Neuron (in vitro differentiated cells): ENCODE data around the gene PACRG.

Experiments used
- H2AFZ ChIP-seq: one replicate; pipeline ENCODE4 v1.6.1; 2013; ENCODE audit warnings: low read depth, mild to moderate bottlenecking, inconsistent platforms, low read length, moderate library complexity
- H3K27me3 ChIP-seq: one replicate; pipeline ENCODE4 v1.6.1; 2013; ENCODE audit warnings: low read length; ENCODE audit not compliant: insufficient read depth
- H3K36me3 ChIP-seq: one replicate; pipeline ENCODE4 v1.6.1; 2013; ENCODE audit warnings: low read length; ENCODE audit not compliant: insufficient read depth
- H3K4me1 ChIP-seq: one replicate; pipeline ENCODE4 v1.6.1; 2013; ENCODE audit warnings: low read length; ENCODE audit not compliant: insufficient read depth
- H3K4me3 ChIP-seq: 2 replicates; pipeline ENCODE4 v1.5.1; 2013; ENCODE audit warnings: mild to moderate bottlenecking, low read length, moderate library complexity
- H3K9me3 ChIP-seq: one replicate; pipeline ENCODE4 v1.6.1; 2013; ENCODE audit warnings: low read length

Gene PACRG

GRCh38 chr6:163113358-163113962 is 385.7 kb downstream of the PACRG start:
- Histone ChIP-seq H3K36me3 (no peaks in the 10 kb centered on the region), H3K9me3 (peaks cover 2% of the 10 kb centered on the region), H2AFZ (no peak overlapping the region), H3K27me3 (no peaks in the 10 kb centered on the region), H3K4me3 (no peak overlapping the region), H3K4me1 (no peaks in the 10 kb centered on the region)

GRCh38 chr6:163118941-163119340 is 391.2 kb downstream of the PACRG start:
- H3K36me3 ChIP-seq = no peaks in the 10 kb centered on the region
- H3K4me3 ChIP-seq = no peak overlapping the region
- H3K27me3 ChIP-seq = no peaks in the 10 kb centered on the region
- H3K9me3 ChIP-seq = peaks cover 2% of the 10 kb centered on the region
- no peak overlapping the region for H2AFZ ChIP-seq
- no peaks in the 10 kb centered on the region for H3K4me1 ChIP-seq

GRCh38 chr6:163120223-163120622 is 392.4 kb downstream of the PACRG start:
- Histone ChIP-seq H3K4me1 (no peaks in the 10 kb centered on the region), H3K9me3 (peaks cover 2% of the 10 kb centered on the region), H2AFZ (no peak overlapping the region), H3K4me3 (no peak overlapping the region), H3K27me3 (no peaks in the 10 kb centered on the region), H3K36me3 (no peaks in the 10 kb centered on the region)

GRCh38 chr6:163121270-163121669 is 393.5 kb downstream of the PACRG start:
- no peaks in the 10 kb centered on the region for H3K4me1 ChIP-seq
- peaks cover 2% of the 10 kb centered on the region for H3K9me3 ChIP-seq
- H3K27me3 ChIP-seq = no peaks in the 10 kb centered on the region
- H3K4me3 ChIP-seq = no peak overlapping the region
- H3K36me3 ChIP-seq = no peaks in the 10 kb centered on the region
- H2AFZ ChIP-seq = no peak overlapping the region

- Histone ChIP-seq H3K36me3 (no peaks in the 10 kb centered on the region), H3K4me1 (no peaks in the 10 kb centered on the region), H3K9me3 (peaks cover 2% of the 10 kb centered on the region), H3K4me3 (no peak overlapping the region), H2AFZ (no peak overlapping the region), H3K27me3 (no peaks in the 10 kb centered on the region)
Measured at GRCh38 chr6:163122365-163122764, 394.6 kb downstream of the PACRG start.

GRCh38 chr6:163123098-163123497 is 395.3 kb downstream of the PACRG start:
- no peak overlapping the region for H3K4me3 ChIP-seq
- no peaks in the 10 kb centered on the region for H3K36me3 ChIP-seq
- no peak overlapping the region for H2AFZ ChIP-seq
- peaks cover 2% of the 10 kb centered on the region for H3K9me3 ChIP-seq
- H3K27me3 ChIP-seq = no peaks in the 10 kb centered on the region
- no peaks in the 10 kb centered on the region for H3K4me1 ChIP-seq

GRCh38 chr6:163126741-163127140 is 399.0 kb downstream of the PACRG start:
- H3K4me1 ChIP-seq = no peaks in the 10 kb centered on the region
- no peak overlapping the region for H2AFZ ChIP-seq
- H3K4me3 ChIP-seq = no peak overlapping the region
- no peaks in the 10 kb centered on the region for H3K27me3 ChIP-seq
- H3K9me3 ChIP-seq = peaks cover 2% of the 10 kb centered on the region
- no peaks in the 10 kb centered on the region for H3K36me3 ChIP-seq

- no peak overlapping the region for H3K4me3 ChIP-seq
- H3K36me3 ChIP-seq = no peaks in the 10 kb centered on the region
- no peaks in the 10 kb centered on the region for H3K9me3 ChIP-seq
- no peak overlapping the region for H2AFZ ChIP-seq
- no peaks in the 10 kb centered on the region for H3K4me1 ChIP-seq
- no peaks in the 10 kb centered on the region for H3K27me3 ChIP-seq
Measured at GRCh38 chr6:163127587-163127986, 399.8 kb downstream of the PACRG start.

- no peak overlapping the region for H3K4me3 ChIP-seq
- H3K9me3 ChIP-seq = no peaks in the 10 kb centered on the region
- H3K4me1 ChIP-seq = no peaks in the 10 kb centered on the region
- no peaks in the 10 kb centered on the region for H3K36me3 ChIP-seq
- no peak overlapping the region for H2AFZ ChIP-seq
- no peaks in the 10 kb centered on the region for H3K27me3 ChIP-seq
Measured at GRCh38 chr6:163128324-163128723, 400.6 kb downstream of the PACRG start.

- H3K27me3 ChIP-seq = no peaks in the 10 kb centered on the region
- no peak overlapping the region for H2AFZ ChIP-seq
- no peaks in the 10 kb centered on the region for H3K9me3 ChIP-seq
- H3K4me3 ChIP-seq = no peak overlapping the region
- H3K4me1 ChIP-seq = no peaks in the 10 kb centered on the region
- no peaks in the 10 kb centered on the region for H3K36me3 ChIP-seq
Measured at GRCh38 chr6:163132050-163132750, 404.4 kb downstream of the PACRG start.

GRCh38 chr6:163133017-163133416 is 405.2 kb downstream of the PACRG start:
- Histone ChIP-seq H3K36me3 (no peaks in the 10 kb centered on the region), H2AFZ (no peak overlapping the region), H3K27me3 (no peaks in the 10 kb centered on the region), H3K9me3 (no peaks in the 10 kb centered on the region), H3K4me3 (no peak overlapping the region), H3K4me1 (no peaks in the 10 kb centered on the region)

- H3K4me1 ChIP-seq = no peaks in the 10 kb centered on the region
- no peak overlapping the region for H3K4me3 ChIP-seq
- no peak overlapping the region for H2AFZ ChIP-seq
- H3K9me3 ChIP-seq = no peaks in the 10 kb centered on the region
- H3K27me3 ChIP-seq = no peaks in the 10 kb centered on the region
- no peaks in the 10 kb centered on the region for H3K36me3 ChIP-seq
Measured at GRCh38 chr6:163133691-163134090, 405.9 kb downstream of the PACRG start.

GRCh38 chr6:163136681-163137397 is 409.1 kb downstream of the PACRG start:
- H3K27me3 ChIP-seq = no peaks in the 10 kb centered on the region
- H3K4me1 ChIP-seq = no peaks in the 10 kb centered on the region

More at GRCh38 chr6:163136681-163137397, 409.1 kb downstream of the PACRG start:
- peaks cover 3% of the 10 kb centered on the region for H3K9me3 ChIP-seq
- no peak overlapping the region for H3K4me3 ChIP-seq
- H3K36me3 ChIP-seq = no peaks in the 10 kb centered on the region
- H2AFZ ChIP-seq = no peak overlapping the region
